IPS DF 19.7 (cell line): Measurements from ENCODE around the gene RAP2C.
"Not testable (repeated sequence)": the region's sequence is repeated elsewhere in the genome, so short reads cannot be mapped to it uniquely, and the experiment has no call there.

Experiments used
- DNase-seq: peaks from one replicate; pipeline ENCODE4 v3.0.0-alpha.2; 2013; ENCODE audit warnings: low read depth, low spot score

The RAP2C gene

DNA sequence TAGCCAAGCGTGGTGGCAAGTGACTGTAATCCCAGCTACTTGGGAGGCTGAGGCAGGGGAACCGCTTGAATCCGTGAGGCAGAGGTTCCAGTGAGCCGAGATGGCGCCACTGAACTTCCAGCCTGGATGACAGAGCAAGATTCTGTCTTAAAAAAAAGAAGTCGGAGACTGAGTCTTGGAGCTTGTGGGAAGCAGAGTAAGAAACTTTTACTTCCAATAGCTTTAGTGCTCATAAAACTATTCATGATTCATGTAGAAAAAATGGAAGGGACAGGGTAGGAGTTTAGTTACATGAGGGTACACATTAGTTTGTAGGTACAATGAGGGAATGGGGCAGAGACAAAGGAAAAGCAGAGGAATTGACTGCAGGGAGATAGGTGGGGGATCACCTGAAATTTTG lies 19.3 kb downstream of the RAP2C start:
- no peak for DNase-seq

GRCh38 chrX:132193872-132194574 lies 25.2 kb downstream of the RAP2C start:
- no peak for DNase-seq

DNA sequence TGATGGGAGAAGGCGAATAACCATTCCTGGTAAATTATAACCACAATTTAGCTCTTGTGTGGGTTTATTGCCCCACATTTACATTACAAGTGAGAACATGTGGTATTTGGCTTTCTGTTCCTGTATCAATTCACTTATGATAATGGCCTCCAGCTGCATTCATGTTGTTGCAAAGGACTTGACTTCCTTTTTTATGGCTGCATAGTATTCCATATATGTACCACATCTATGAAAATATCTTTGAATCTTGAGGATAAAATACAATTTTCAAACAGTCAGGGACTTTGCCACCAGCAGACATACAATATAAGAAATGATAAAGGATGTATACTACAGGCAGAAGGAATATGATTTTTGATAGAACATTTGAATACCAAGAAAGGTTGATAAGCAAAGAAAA lies 27.3 kb downstream of the RAP2C start:
- no peak for DNase-seq

DNA sequence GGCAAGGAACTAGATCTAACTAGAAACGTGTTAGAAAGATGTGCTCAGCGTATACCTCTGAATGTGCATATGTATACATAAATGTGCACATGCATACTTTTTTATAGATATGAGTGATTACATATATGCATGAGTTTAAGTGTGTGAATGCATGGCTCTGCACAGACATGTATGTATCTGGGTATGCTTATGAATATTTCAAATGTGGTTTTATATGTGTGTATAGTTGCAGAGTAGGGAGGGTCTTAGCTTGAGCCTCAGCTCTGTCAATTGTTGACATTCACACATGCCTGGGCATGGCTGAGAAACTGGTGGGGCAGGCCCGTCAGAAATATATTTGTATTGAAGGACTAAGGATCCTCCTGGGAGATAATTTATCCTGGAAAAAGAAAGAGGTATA lies 31.1 kb downstream of the RAP2C start:
- no peak for DNase-seq

- no peak for DNase-seq
These were observed 31.8 kb downstream of the RAP2C start for GRCh38 chrX:132187451-132187850.

DNA sequence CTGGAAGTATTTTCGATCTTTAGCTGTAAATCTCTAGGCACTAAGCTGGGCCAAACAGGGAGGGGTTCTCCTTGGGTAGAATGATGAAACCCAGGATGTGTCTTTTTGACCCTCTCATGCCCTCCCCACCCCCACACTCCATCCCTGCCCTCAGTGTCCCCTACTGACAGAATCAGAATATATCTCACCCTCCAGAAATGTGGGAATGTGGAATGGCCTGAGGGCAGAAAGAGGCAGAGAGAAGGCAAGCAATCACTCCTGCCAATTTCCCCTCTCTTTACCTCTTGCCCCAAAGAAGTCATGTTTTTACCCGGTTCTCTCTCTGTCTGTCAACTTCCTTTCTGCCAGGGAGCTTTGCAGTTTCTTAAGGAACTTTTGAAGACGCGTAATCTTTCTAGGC lies 34.4 kb downstream of the RAP2C start:
- DNase-seq: no peak

- DNase-seq: no peak
These were observed 37.9 kb downstream of the RAP2C start for GRCh38 chrX:132181364-132181763.

DNA sequence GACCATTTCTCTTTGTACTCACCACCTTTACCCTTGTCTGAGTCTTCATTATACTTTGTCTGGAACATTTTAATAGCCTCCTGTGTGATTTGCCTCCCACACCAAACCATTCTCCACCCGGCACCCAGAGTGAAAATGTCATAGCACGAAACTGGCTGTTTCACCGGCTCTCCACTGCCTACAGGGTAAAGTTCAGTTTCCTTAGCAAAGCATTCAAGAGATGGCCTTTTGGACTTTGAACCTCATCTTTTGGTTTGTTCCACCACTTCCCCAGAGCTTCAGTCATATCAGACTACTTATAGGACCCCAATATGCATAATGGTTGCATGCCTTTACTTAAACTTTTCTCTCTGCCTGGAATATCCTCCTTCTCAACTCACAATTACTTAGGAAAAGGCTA lies 38.3 kb downstream of the RAP2C start:
- no peak for DNase-seq

DNA sequence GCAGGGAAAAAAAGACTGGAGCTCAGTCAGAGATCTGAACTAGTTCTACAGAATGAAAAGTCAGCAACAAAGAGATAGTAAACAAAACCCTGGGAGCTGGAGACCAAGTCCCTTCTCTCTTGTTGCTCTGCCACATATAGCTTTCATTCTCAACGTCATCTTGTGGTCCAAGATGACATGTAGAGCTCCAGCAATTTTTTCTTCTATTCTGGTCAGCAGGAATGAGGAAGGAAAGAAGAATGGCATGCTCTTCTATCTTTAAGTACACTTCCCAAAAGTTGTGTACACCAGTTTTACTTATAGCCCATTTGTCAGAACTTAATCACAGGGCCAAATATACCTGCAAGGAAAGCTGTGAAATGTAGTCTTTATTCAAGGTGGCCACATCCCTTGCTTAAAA lies 45.6 kb downstream of the RAP2C start:
- no peak for DNase-seq

- DNase-seq: no peak
These were observed 47.4 kb downstream of the RAP2C start for GRCh38 chrX:132171881-132172280.

DNA sequence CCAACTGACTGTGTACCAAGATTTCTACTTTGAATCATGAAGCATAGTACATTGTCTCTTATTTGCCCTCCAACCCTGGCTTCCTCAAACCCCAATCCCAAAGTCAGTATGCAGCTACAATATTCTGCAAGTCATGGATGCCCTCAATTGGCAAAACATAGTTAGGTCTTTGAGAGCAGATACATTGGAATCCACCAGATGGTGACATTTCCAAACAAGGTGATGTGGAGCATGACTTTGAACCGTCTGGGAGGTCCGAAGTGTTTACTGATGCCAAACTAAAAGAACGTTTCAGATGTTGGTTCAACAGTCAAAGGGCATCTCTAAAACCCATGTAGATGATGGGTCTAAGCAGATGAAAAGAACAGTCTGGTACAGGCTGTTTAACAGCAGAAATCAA lies 47.8 kb downstream of the RAP2C start:
- no peak for DNase-seq

DNA sequence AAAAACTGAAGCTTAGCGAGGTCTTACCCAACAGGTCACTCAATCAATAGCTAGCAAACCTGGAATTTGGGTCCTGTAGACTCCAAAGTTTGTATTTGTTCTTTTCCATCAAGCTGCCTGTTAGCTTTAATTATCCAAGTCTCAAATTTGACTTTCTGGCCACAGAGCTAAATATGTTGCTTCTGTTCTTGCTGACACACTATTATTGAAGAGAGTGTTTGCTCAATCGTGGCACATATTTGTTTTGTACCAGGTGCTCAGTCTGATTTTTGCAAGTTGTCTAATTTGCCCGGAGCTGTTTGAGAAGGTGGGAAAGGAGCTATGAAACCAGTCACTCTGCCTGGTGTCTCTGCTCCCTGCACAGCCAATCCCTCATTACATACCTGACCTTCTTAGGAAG lies 49.7 kb downstream of the RAP2C start:
- DNase-seq: no peak

GRCh38 chrX:132165651-132166050 lies 53.6 kb downstream of the RAP2C start:
- no peak for DNase-seq

DNA sequence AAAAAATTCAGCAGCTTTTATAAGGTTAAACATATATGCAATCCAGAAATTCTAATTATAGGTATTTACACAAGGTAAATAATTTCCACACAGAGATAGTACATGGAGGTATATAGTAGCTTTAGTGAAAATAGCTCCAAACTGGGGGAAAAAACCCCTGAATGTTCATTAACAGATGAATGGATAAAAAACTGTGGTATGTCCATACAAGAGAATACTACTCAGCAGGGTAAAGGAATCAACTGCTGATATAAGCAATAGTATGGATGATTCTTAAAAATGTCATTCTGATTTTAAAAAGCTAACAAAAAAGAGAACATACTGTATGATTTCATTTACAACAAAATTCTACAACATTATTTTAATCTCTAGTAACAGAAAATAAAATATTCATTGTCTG lies 54.2 kb downstream of the RAP2C start:
- DNase-seq: no peak

DNA sequence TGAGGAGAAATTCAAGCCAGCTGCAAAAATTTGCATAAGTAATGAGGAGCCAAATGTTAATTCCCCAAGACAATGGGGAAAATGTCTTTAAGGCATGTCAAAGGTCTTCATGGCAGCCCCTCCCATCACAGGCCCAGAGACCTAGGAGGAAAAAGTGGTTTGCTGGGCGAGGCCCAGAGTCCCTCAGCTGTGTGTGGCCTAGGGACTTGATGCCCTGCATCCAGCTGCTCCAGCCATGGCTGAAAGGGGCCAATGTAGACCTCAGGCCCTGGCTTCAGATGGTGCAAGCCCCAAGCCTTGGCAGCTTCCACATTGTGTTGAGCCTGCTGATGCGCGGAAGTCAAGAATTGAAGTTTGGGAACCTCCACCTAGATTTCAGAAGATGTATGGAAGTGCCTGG lies 56.2 kb downstream of the RAP2C start:
- not testable (repeated sequence) for DNase-seq

- DNase-seq: no peak
These were observed 66.1 kb downstream of the RAP2C start for GRCh38 chrX:132153166-132153565.
